ENCODE measurements around the gene LRRC41. TPM values are rescaled to one million over a fixed set of nuclear protein-coding genes. Genes with fewer than 3 reads are reported as not detected.

Gene LRRC41
- total and polyA plus RNA-seq, 2 of the 13 experiments (the other 11 are each of a cell fraction or from before 2014, with no cell fraction given), result 48.1 to 53.6 TPM

DNA sequence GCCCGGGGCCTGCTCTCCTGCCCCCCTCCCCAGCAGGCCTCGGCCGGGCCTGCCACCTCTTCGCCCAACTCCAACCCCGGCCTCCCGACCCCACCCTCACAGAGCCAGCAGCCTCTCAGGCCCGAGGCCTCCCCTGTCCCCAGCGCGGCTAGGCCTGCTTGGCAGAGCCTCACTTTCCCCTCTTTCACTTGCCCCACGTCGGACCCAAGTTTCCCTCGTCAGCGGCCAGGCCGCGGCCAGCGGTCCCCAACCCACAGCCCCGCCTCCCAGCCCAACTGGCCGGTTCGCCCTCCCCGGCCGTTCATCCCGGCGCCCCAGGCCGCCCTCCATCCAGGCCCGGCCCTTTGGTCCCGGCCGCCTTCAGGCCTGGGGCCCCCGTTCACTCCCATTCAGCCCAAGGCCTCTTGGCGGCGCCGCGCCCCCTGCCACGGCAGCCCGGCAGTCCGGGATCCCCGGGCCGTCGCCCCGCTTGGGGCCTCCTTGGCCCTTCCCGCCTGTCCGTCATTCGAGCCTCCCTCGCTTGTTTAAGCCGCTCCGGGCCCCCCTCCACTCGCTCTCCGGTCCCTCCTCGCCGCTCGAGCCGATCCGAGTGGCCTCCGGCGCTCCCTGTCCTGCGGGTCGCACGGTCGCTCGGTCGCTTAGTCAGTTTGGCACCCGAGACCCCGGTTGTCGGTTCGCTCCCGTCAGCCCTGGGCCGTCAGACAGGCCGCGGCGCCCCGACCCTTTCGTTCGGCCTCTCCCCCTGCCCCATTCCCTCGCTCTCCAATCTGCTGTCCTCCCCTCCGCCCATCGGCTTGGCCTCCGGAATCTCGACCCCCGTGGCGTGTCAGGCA lies 1.4 kb downstream of the LRRC41 start (continued):
- TF ChIP-seq, protein P1, sequence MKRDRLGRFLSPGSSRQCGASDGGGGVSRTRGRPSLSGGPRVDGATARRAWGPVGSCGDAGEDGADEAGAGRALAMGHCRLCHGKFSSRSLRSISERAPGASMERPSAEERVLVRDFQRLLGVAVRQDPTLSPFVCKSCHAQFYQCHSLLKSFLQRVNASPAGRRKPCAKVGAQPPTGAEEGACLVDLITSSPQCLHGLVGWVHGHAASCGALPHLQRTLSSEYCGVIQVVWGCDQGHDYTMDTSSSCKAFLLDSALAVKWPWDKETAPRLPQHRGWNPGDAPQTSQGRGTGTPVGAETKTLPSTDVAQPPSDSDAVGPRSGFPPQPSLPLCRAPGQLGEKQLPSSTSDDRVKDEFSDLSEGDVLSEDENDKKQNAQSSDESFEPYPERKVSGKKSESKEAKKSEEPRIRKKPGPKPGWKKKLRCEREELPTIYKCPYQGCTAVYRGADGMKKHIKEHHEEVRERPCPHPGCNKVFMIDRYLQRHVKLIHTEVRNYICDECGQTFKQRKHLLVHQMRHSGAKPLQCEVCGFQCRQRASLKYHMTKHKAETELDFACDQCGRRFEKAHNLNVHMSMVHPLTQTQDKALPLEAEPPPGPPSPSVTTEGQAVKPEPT (CRISPR knock-in tag; IDR thresholded peaks at IDR 0.05; ENCODE audit: low read depth), result no peak
- TF ChIP-seq MAZ (IDR thresholded peaks at IDR 0.05; ENCODE audit: borderline replicate concordance, low read depth, low read length) (no peak), MAZ (CRISPR knock-in tag; IDR thresholded peaks at IDR 0.05; ENCODE audit: low read depth) (0 out of 2 replicates have a peak, but pooled peaks have one; percentile 65), HIVEP1 (CRISPR knock-in tag; IDR thresholded peaks at IDR 0.05) (no peak), RCOR2 (CRISPR knock-in tag; IDR thresholded peaks at IDR 0.05) (no peak), THYN1 (CRISPR knock-in tag; IDR thresholded peaks at IDR 0.05; ENCODE audit: borderline replicate concordance, low read depth) (no peak), NFRKB (IDR thresholded peaks at IDR 0.05) (no peak), ZMYM3 (CRISPR knock-in tag; IDR thresholded peaks at IDR 0.05) (no peak), ZNF605 (CRISPR knock-in tag; IDR thresholded peaks at IDR 0.05) (no peak; the same call in 1 of the 2 replicates), ZNF441 (CRISPR knock-in tag; IDR thresholded peaks at IDR 0.05; ENCODE audit: borderline replicate concordance) (peak; percentile 64; the same call in 1 of the 2 replicates), ZNF878 (CRISPR knock-in tag; IDR thresholded peaks at IDR 0.05) (peak; percentile 66; the same call in 1 of the 2 replicates), TEAD2 (CRISPR knock-in tag; IDR thresholded peaks at IDR 0.05) (peak; percentile 29; the same call in 1 of the 2 replicates)
- TF ChIP-seq, protein P2, sequence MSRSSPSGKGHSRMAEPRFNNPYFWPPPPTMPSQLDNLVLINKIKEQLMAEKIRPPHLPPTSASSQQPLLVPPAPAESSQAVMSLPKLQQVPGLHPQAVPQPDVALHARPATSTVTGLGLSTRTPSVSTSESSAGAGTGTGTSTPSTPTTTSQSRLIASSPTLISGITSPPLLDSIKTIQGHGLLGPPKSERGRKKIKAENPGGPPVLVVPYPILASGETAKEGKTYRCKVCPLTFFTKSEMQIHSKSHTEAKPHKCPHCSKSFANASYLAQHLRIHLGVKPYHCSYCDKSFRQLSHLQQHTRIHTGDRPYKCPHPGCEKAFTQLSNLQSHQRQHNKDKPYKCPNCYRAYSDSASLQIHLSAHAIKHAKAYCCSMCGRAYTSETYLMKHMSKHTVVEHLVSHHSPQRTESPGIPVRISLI (CRISPR knock-in tag; IDR thresholded peaks at IDR 0.05; ENCODE audit: borderline replicate concordance), result no peak
- TF ChIP-seq, protein P3, sequence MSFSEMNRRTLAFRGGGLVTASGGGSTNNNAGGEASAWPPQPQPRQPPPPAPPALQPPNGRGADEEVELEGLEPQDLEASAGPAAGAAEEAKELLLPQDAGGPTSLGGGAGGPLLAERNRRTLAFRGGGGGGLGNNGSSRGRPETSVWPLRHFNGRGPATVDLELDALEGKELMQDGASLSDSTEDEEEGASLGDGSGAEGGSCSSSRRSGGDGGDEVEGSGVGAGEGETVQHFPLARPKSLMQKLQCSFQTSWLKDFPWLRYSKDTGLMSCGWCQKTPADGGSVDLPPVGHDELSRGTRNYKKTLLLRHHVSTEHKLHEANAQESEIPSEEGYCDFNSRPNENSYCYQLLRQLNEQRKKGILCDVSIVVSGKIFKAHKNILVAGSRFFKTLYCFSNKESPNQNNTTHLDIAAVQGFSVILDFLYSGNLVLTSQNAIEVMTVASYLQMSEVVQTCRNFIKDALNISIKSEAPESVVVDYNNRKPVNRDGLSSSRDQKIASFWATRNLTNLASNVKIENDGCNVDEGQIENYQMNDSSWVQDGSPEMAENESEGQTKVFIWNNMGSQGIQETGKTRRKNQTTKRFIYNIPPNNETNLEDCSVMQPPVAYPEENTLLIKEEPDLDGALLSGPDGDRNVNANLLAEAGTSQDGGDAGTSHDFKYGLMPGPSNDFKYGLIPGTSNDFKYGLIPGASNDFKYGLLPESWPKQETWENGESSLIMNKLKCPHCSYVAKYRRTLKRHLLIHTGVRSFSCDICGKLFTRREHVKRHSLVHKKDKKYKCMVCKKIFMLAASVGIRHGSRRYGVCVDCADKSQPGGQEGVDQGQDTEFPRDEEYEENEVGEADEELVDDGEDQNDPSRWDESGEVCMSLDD (CRISPR knock-in tag; IDR thresholded peaks at IDR 0.05; ENCODE audit: borderline replicate concordance), result no peak
- TF ChIP-seq, protein P4, sequence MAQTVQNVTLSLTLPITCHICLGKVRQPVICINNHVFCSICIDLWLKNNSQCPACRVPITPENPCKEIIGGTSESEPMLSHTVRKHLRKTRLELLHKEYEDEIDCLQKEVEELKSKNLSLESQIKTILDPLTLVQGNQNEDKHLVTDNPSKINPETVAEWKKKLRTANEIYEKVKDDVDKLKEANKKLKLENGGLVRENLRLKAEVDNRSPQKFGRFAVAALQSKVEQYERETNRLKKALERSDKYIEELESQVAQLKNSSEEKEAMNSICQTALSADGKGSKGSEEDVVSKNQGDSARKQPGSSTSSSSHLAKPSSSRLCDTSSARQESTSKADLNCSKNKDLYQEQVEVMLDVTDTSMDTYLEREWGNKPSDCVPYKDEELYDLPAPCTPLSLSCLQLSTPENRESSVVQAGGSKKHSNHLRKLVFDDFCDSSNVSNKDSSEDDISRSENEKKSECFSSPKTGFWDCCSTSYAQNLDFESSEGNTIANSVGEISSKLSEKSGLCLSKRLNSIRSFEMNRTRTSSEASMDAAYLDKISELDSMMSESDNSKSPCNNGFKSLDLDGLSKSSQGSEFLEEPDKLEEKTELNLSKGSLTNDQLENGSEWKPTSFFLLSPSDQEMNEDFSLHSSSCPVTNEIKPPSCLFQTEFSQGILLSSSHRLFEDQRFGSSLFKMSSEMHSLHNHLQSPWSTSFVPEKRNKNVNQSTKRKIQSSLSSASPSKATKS (CRISPR knock-in tag; IDR thresholded peaks at IDR 0.05), result 0 out of 2 replicates have a peak, but pooled peaks have one; percentile 64
- TF ChIP-seq, protein P5, sequence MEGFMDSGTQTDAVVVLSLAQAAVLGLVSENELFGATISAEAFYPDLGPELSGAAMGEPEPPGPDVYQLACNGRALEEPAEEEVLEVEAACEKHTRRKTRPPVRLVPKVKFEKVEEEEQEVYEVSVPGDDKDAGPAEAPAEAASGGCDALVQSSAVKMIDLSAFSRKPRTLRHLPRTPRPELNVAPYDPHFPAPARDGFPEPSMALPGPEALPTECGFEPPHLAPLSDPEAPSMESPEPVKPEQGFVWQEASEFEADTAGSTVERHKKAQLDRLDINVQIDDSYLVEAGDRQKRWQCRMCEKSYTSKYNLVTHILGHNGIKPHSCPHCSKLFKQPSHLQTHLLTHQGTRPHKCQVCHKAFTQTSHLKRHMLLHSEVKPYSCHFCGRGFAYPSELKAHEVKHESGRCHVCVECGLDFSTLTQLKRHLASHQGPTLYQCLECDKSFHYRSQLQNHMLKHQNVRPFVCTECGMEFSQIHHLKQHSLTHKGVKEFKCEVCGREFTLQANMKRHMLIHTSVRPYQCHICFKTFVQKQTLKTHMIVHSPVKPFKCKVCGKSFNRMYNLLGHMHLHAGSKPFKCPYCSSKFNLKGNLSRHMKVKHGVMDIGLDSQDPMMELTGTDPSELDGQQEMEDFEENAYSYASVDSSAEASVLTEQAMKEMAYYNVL (CRISPR knock-in tag; IDR thresholded peaks at IDR 0.05; ENCODE audit: borderline replicate concordance), result 0 out of 2 replicates have a peak, but pooled peaks have one; percentile 11
